HCT116 (cell line): ENCODE measurements around the gene NACC2. TPM values are rescaled to one million over a fixed set of nuclear protein-coding genes. Genes with fewer than 3 reads are reported as not detected.

Experiments
- ATAC-seq: fragments of 200-7000 bp; cut with Tn5 transposase; 2 replicates; pipeline ENCODE4 v1.9.1; 2020; ENCODE audit warnings: mild to moderate bottlenecking, moderate library complexity
- BruUV-seq: library from RNA; stranded (reverse); fragments of 400-500 nt; replicated peaks from 2 replicates; lab custom pipeline; 2021; lab: Mats Ljungman, UMichigan
- CTCF ChIA-PET: fragments of 300-600 bp; sonication (Branson Sonifier 250); formaldehyde crosslinking; loops from one replicate; lab custom pipeline; 2021; ENCODE audit warnings: antibody characterized with exemption; lab: Charles Lee
- POLR2A ChIA-PET: fragments of 300-600, 350-600 bp; sonication (Branson Sonifier 250); formaldehyde crosslinking; loops from one replicate; lab custom pipeline; 2021; ENCODE audit warnings: antibody characterized with exemption; lab: Charles Lee
- RAD21 ChIA-PET, 2 experiments: fragments of 300-600 bp; sonication (Branson Sonifier 250); formaldehyde crosslinking; loops; one replicate each; lab custom pipeline; 2023; ENCODE audit warnings: low total read pairs in 2 of 2; ENCODE audit not compliant: uncharacterized antibody in 2 of 2, unreplicated experiment in 2 of 2, low non-redundant PET in 1 of 2; lab: Charles Lee
- DNase-seq: peaks from one replicate; pipeline ENCODE4 v3.0.0-alpha.2; 2010; ENCODE audit warnings: low read depth, low spot score
- H2AFZ ChIP-seq: fragments of 200-600 bp; shearing (Covaris generic), sonication (generic); 2 replicates; pipeline ENCODE4 v1.6.1; 2017; ENCODE audit warnings: low read depth, mixed run types, mixed read lengths, antibody characterized with exemption, low read length; ENCODE audit not compliant: poor library complexity, severe bottlenecking
- H3K27ac ChIP-seq: 2 replicates; pipeline ENCODE4 v1.5.1; 2012; ENCODE audit warnings: low read depth, low read length
- H3K27me3 ChIP-seq: fragments of 200-600 bp; sonication (generic); 2 replicates; pipeline ENCODE4 v1.6.1; 2016; ENCODE audit warnings: mixed run types, low read length, mixed read lengths; ENCODE audit not compliant: insufficient read depth
- H3K36me3 ChIP-seq, 2 experiments: fragments of 200-500 bp in 1 of 2; fragments of 200-600 bp in 1 of 2; sonication (Bioruptor generic) in 1 of 2; sonication (generic) in 1 of 2; 2 replicates each; pipeline versions ENCODE4 v1.5.1 to v1.6.1; 2014 to 2016; ENCODE audit warnings: low read length in 2 of 2, inconsistent platforms in 1 of 2, mixed read lengths in 1 of 2, mixed run types in 1 of 2; ENCODE audit not compliant: insufficient read depth in 2 of 2, control insufficient read depth in 1 of 2
- H3K4me1 ChIP-seq, 2 experiments: fragments of 200-600 bp in 1 of 2; sonication (generic) in 1 of 2; 2 replicates each; pipeline versions ENCODE4 v1.5.1 to v1.6.1; 2012 to 2017; ENCODE audit warnings: low read length in 2 of 2, inconsistent platforms in 1 of 2, mild to moderate bottlenecking in 1 of 2, mixed read lengths in 1 of 2, mixed run types in 1 of 2, moderate library complexity in 1 of 2; ENCODE audit not compliant: insufficient read depth in 2 of 2, control insufficient read depth in 1 of 2
- H3K4me2 ChIP-seq: fragments of 200-600 bp; sonication (generic); 2 replicates; pipeline ENCODE4 v1.6.1; 2017; ENCODE audit warnings: mixed run types, low read length, mixed read lengths
- H3K4me3 ChIP-seq, 2 experiments: fragments of 200-600 bp in 1 of 2; sonication (generic) in 1 of 2; replicated peaks in 1 of 2; 2 replicates each; pipeline ENCODE4 v1.5.1; 2011 to 2016; ENCODE audit warnings: low read length in 2 of 2, control low read depth in 1 of 2, low read depth in 1 of 2, mild to moderate bottlenecking in 1 of 2, mixed read lengths in 1 of 2, mixed run types in 1 of 2
- H3K79me2 ChIP-seq: fragments of 200-600 bp; sonication (generic); 2 replicates; pipeline ENCODE4 v1.6.1; 2017; ENCODE audit warnings: mild to moderate bottlenecking, mixed run types, low read length, moderate library complexity, mixed read lengths; ENCODE audit not compliant: insufficient read depth
- H3K9ac ChIP-seq: fragments of 200-600 bp; sonication (generic); 2 replicates; pipeline ENCODE4 v1.6.1; 2016; ENCODE audit warnings: low read length, mixed read lengths
- H3K9me2 ChIP-seq: fragments of 200-600 bp; sonication (generic), shearing (Covaris generic); 2 replicates; pipeline ENCODE4 v1.6.1; 2017; ENCODE audit warnings: mixed run types, mild to moderate bottlenecking, moderate library complexity; ENCODE audit not compliant: insufficient read depth
- H3K9me3 ChIP-seq, 2 experiments: fragments of 200-500 bp in 1 of 2; fragments of 200-600 bp in 1 of 2; sonication (Bioruptor generic) in 1 of 2; sonication (generic) in 1 of 2; 2 replicates each; pipeline ENCODE4 v1.6.1; 2014 to 2017; ENCODE audit warnings: low read length in 2 of 2, mixed read lengths in 2 of 2, inconsistent platforms in 1 of 2, low read depth in 1 of 2, mild to moderate bottlenecking in 1 of 2, mixed run types in 1 of 2, moderate library complexity in 1 of 2; ENCODE audit not compliant: control insufficient read depth in 1 of 2, insufficient read depth in 1 of 2
- H4K20me1 ChIP-seq: fragments of 200-600 bp; sonication (generic), shearing (Covaris generic); 2 replicates; pipeline ENCODE4 v1.6.1; 2017; ENCODE audit warnings: mixed run types, mild to moderate bottlenecking, moderate library complexity; ENCODE audit not compliant: insufficient read depth
- ATF3 ChIP-seq: IDR thresholded peaks from 2 replicates; pipeline ENCODE4 v1.6.1; 2012
- CBX3 ChIP-seq: IDR thresholded peaks from 2 replicates; pipeline ENCODE4 v1.6.1; 2012; ENCODE audit warnings: low read depth
- ELF1 ChIP-seq: IDR thresholded peaks from 2 replicates; pipeline ENCODE4 v1.6.1; 2012; ENCODE audit warnings: low read depth, borderline replicate concordance
- EZH2phosphoT487 ChIP-seq: fragments of 200-600 bp; IDR thresholded peaks from 2 replicates; pipeline ENCODE4 v1.6.1; 2018; ENCODE audit warnings: antibody characterized with exemption, borderline replicate concordance
- FOSL1 ChIP-seq: IDR thresholded peaks from 2 replicates; pipeline ENCODE4 v1.6.1; 2012; ENCODE audit warnings: low read depth
- JUND ChIP-seq: IDR thresholded peaks from 2 replicates; pipeline ENCODE4 v1.6.1; 2012
- POLR2A ChIP-seq: IDR thresholded peaks from 2 replicates; pipeline ENCODE4 v1.7.0; 2011; ENCODE audit warnings: borderline replicate concordance; ENCODE audit not compliant: insufficient read depth, insufficient read length; ENCODE audit errors: extremely low read depth
- POLR2AphosphoS5 ChIP-seq: IDR thresholded peaks from 2 replicates; pipeline ENCODE4 v1.6.1; 2011; ENCODE audit warnings: mild to moderate bottlenecking, low read depth, low read length, moderate library complexity
- REST ChIP-seq: IDR thresholded peaks from 2 replicates; pipeline ENCODE4 v1.6.1; 2012; ENCODE audit warnings: low read depth
- SP1 ChIP-seq: IDR thresholded peaks from 2 replicates; pipeline ENCODE4 v1.6.1; 2012; ENCODE audit warnings: low read depth
- SRF ChIP-seq: IDR thresholded peaks from 2 replicates; pipeline ENCODE4 v1.6.1; 2012; ENCODE audit warnings: low read depth
- YY1 ChIP-seq: IDR thresholded peaks from 2 replicates; pipeline ENCODE4 v1.6.1; 2011; ENCODE audit warnings: low read length, low read depth, moderate library complexity, mild to moderate bottlenecking; ENCODE audit not compliant: insufficient replicate concordance; ENCODE audit errors: extremely low read depth
- ZFX ChIP-seq: fragments of 450-650 bp; IDR thresholded peaks from 2 replicates; pipeline ENCODE4 v1.6.1; 2017
- ZNF274 ChIP-seq: fragments of 200-500 bp; sonication (Bioruptor generic); IDR thresholded peaks from 2 replicates; pipeline ENCODE4 v1.6.1; 2014; ENCODE audit warnings: mild to moderate bottlenecking, low read depth, low read length, inconsistent platforms
- intact Hi-C: fragments of 100-400 bp; cut with micrococcal nuclease; formaldehyde crosslinking; loops from 2 replicates; pipeline ENCODE4 v1.10.0; 2022
- total RNA-seq: library from RNA; stranded (reverse); gene quantifications from one replicate; pipeline ENCODE4 v1.2.1, GENCODE V29; 2021; ENCODE audit not compliant: unreplicated experiment

The NACC2 gene
- total RNA-seq, 1 experiment from 2014 or later: 27.8 TPM

GRCh38 chr9:136061405-136061804, 33.7 kb downstream of the NACC2 start:
- TF ChIP-seq POLR2A: no peak
- no peak for TF ChIP-seq EZH2phosphoT487
- no peak for TF ChIP-seq ZNF274
- no peak for TF ChIP-seq CBX3
- TF ChIP-seq ZFX: no peak
- TF ChIP-seq, all 23 proteins: peak for 0
- no peak for ATAC-seq
- H3K9me3 ChIP-seq: no peaks in the 10 kb centered on the region
- H3K79me2 ChIP-seq: peaks cover 81% of the 10 kb centered on the region
- H3K4me2 ChIP-seq: no peak overlapping the region
- ChIA-PET CTCF (no interaction called here), POLR2A (no interaction called here), RAD21 (no interaction called here)
- no peak for DNase-seq
- no peak overlapping the region for H3K27ac ChIP-seq
- 0 out of 4 replicates have a peak, but pooled peaks cover 0 to 3% of the 10 kb centered on the region in 2 experiments for H3K36me3 ChIP-seq
- no TSS peak for BruUV-seq
- no peak overlapping the region for H3K9ac ChIP-seq
- no peak overlapping the region for H3K4me3 ChIP-seq
- H3K4me1 ChIP-seq: peaks cover 3 to 6% of the 10 kb centered on the region in 2 experiments; a peak in 2 of 4 replicates
- no peak overlapping the region for H2AFZ ChIP-seq
- no peaks in the 10 kb centered on the region for H4K20me1 ChIP-seq
- intact Hi-C loops: no loop called here
- H3K27me3 ChIP-seq: no peaks in the 10 kb centered on the region
- H3K9me2 ChIP-seq: no peaks in the 10 kb centered on the region

- H3K4me3 ChIP-seq: no peak overlapping the region
- no peak for DNase-seq
- ChIA-PET CTCF (no interaction called here), POLR2A (no interaction called here)
- 0 out of 4 replicates have a peak, but pooled peaks cover 0 to 3% of the 10 kb centered on the region in 2 experiments for H3K36me3 ChIP-seq
- no peaks in the 10 kb centered on the region for H3K9me3 ChIP-seq
- no peak overlapping the region for H2AFZ ChIP-seq
- ATAC-seq: no peak
- intact Hi-C loops: no loop called here
- BruUV-seq: no TSS peak
- no peak overlapping the region for H3K4me2 ChIP-seq
- H4K20me1 ChIP-seq: no peaks in the 10 kb centered on the region
- no peaks in the 10 kb centered on the region for H3K9me2 ChIP-seq
- no peak overlapping the region for H3K27ac ChIP-seq
- no peaks in the 10 kb centered on the region for H3K27me3 ChIP-seq
- peaks cover 7 to 12% of the 10 kb centered on the region in 2 experiments; a peak in 3 of 4 replicates for H3K4me1 ChIP-seq
- TF ChIP-seq ZFX (no peak), SRF (no peak), ELF1 (no peak), ATF3 (no peak), REST (no peak), CBX3 (no peak), SP1 (no peak), EZH2phosphoT487 (no peak), JUND (no peak), YY1 (no peak), POLR2A (no peak), POLR2AphosphoS5 (no peak), FOSL1 (no peak)
- TF ChIP-seq, all 23 proteins: peak for 0
- Histone ChIP-seq H3K79me2 (peaks cover 81% of the 10 kb centered on the region), H3K9ac (no peak overlapping the region)
- RAD21 ChIA-PET: no interaction called here
These were observed 34.3 kb downstream of the NACC2 start for GRCh38 chr9:136060671-136061371.
